WTC11 (cell line): Measurements from ENCODE around the gene MTFP1. TPM values are rescaled to one million over a fixed set of nuclear protein-coding genes. Genes with fewer than 3 reads are reported as not detected.

Source experiments
- ATAC-seq: fragments of 200-7000 bp; cut with Tn5 transposase; 2 replicates; pipeline ENCODE4 v1.10.0; 2021; ENCODE audit warnings: mild to moderate bottlenecking, moderate library complexity
- CTCF ChIA-PET: fragments of 300-600 bp; sonication (Branson Sonifier 250); formaldehyde crosslinking; loops from one replicate; lab custom pipeline; 2021; ENCODE audit warnings: antibody characterized with exemption; lab: Charles Lee
- POLR2A ChIA-PET: fragments of 350-600 bp; sonication (Branson Sonifier 250); formaldehyde crosslinking; loops from one replicate; lab custom pipeline; 2021; ENCODE audit warnings: antibody characterized with exemption; lab: Charles Lee
- DNase-seq: peaks from one replicate; pipeline ENCODE4 v3.0.0; 2021; ENCODE audit warnings: low spot score
- H3K27ac Mint-ChIP-seq: 2 replicates; pipeline ENCODE4 v1.8.0; 2021; ENCODE audit warnings: mixed read lengths
- H3K27me3 Mint-ChIP-seq: 2 replicates; pipeline ENCODE4 v1.8.0; 2021; ENCODE audit warnings: low read depth, mild to moderate bottlenecking, moderate library complexity, mixed read lengths
- H3K36me3 Mint-ChIP-seq: 2 replicates; pipeline ENCODE4 v1.8.0; 2021; ENCODE audit warnings: mixed read lengths
- H3K4me1 Mint-ChIP-seq: 2 replicates; pipeline ENCODE4 v1.8.0; 2022; ENCODE audit warnings: mixed read lengths
- H3K4me3 Mint-ChIP-seq: 2 replicates; pipeline ENCODE4 v1.8.0; 2021; ENCODE audit warnings: mild to moderate bottlenecking, moderate library complexity, mixed read lengths
- H3K9me3 Mint-ChIP-seq: 2 replicates; pipeline ENCODE4 v1.8.0; 2021; ENCODE audit warnings: mixed read lengths
- CBFB ChIP-seq: sonication (generic); formaldehyde crosslinking; IDR thresholded peaks from 2 replicates; pipeline ENCODE4 v1.8.1; 2022; ENCODE audit warnings: mild to moderate bottlenecking, low read depth, missing genetic modification reagents
- ESRRA ChIP-seq: sonication (generic); formaldehyde crosslinking; IDR thresholded peaks from 2 replicates; pipeline ENCODE4 v1.8.1; 2022; ENCODE audit warnings: mild to moderate bottlenecking, missing genetic modification reagents, borderline replicate concordance
- FOXJ3 ChIP-seq: sonication (generic); formaldehyde crosslinking; IDR thresholded peaks from 2 replicates; pipeline ENCODE4 v1.9.0; 2021; ENCODE audit warnings: missing genetic modification reagents, mild to moderate bottlenecking, borderline replicate concordance
- GTF2I ChIP-seq: fragments of 250-450 bp; sonication (Bioruptor Pico); conservative IDR thresholded peaks from 2 replicates; pipeline ENCODE4 v1.4.0; 2021; ENCODE audit warnings: mild to moderate bottlenecking
- JUN ChIP-seq: sonication (generic); formaldehyde crosslinking; IDR thresholded peaks from 2 replicates; pipeline ENCODE4 v1.8.0; 2023; ENCODE audit warnings: mild to moderate bottlenecking, missing genetic modification reagents
- NFATC4 ChIP-seq: fragments of 250-450 bp; sonication (Bioruptor Pico); IDR thresholded peaks from 2 replicates; pipeline ENCODE4 v1.9.0; 2021; ENCODE audit warnings: mild to moderate bottlenecking
- OVOL2 ChIP-seq: fragments of 250-450 bp; sonication (Bioruptor Pico); IDR thresholded peaks from 2 replicates; pipeline ENCODE4 v1.9.0; 2021; ENCODE audit warnings: mild to moderate bottlenecking, borderline replicate concordance
- SOX15 ChIP-seq: fragments of 250-450 bp; sonication (Bioruptor Pico); IDR thresholded peaks from 2 replicates; pipeline ENCODE4 v1.9.0; 2021; ENCODE audit warnings: mild to moderate bottlenecking
- TEAD1 ChIP-seq: sonication (generic); formaldehyde crosslinking; IDR thresholded peaks from 2 replicates; pipeline ENCODE4 v1.8.0; 2022; ENCODE audit warnings: mild to moderate bottlenecking, missing genetic modification reagents
- ZNF121 ChIP-seq: sonication (generic); formaldehyde crosslinking; IDR thresholded peaks from 2 replicates; pipeline ENCODE4 v1.8.0; 2023; ENCODE audit warnings: missing genetic modification reagents
- ZNF416 ChIP-seq: fragments of 250-450 bp; sonication (Bioruptor Pico); IDR thresholded peaks from 2 replicates; pipeline ENCODE4 v1.9.0; 2021; ENCODE audit warnings: mild to moderate bottlenecking, inconsistent platforms
- total RNA-seq: library from RNA; stranded (reverse); gene quantifications from 3 replicates; pipeline ENCODE4 v1.2.3, GENCODE V29; 2021
- TF ChIP-seq, protein P1 (sequence below): fragments of 250-450 bp; sonication (Bioruptor Pico); IDR thresholded peaks from 2 replicates; pipeline ENCODE4 v1.9.0; 2021; ENCODE audit warnings: moderate library complexity, mild to moderate bottlenecking, inconsistent platforms, borderline replicate concordance
- TF ChIP-seq, protein P2 (sequence below): sonication (generic); formaldehyde crosslinking; IDR thresholded peaks from 2 replicates; pipeline ENCODE4 v1.8.0; 2023; ENCODE audit warnings: missing genetic modification reagents
- TF ChIP-seq, protein P3 (sequence below): fragments of 250-450 bp; sonication (Bioruptor Pico); conservative IDR thresholded peaks from 2 replicates; pipeline ENCODE4 v1.9.0; 2021; ENCODE audit warnings: mild to moderate bottlenecking
- TF ChIP-seq, protein P4 (sequence below): fragments of 200-600 bp; IDR thresholded peaks from 2 replicates; pipeline ENCODE4 v1.8.0; 2022; ENCODE audit warnings: antibody characterized with exemption
- TF ChIP-seq, protein P5 (sequence below): fragments of 250-450 bp; sonication (Bioruptor Pico); IDR thresholded peaks from 2 replicates; pipeline ENCODE4 v1.9.0; 2021; ENCODE audit warnings: mild to moderate bottlenecking
- TF ChIP-seq, protein P6 (sequence below): sonication (generic); formaldehyde crosslinking; IDR thresholded peaks from 2 replicates; pipeline ENCODE4 v1.8.0; 2023; ENCODE audit warnings: mild to moderate bottlenecking, missing genetic modification reagents
- TF ChIP-seq, protein P7 (sequence below): sonication (generic); formaldehyde crosslinking; IDR thresholded peaks from 2 replicates; pipeline ENCODE4 v1.8.0; 2022; ENCODE audit warnings: missing genetic modification reagents

MTFP1 gene
- total RNA-seq, 1 experiment from 2014 or later: 75.0 TPM

DNA sequence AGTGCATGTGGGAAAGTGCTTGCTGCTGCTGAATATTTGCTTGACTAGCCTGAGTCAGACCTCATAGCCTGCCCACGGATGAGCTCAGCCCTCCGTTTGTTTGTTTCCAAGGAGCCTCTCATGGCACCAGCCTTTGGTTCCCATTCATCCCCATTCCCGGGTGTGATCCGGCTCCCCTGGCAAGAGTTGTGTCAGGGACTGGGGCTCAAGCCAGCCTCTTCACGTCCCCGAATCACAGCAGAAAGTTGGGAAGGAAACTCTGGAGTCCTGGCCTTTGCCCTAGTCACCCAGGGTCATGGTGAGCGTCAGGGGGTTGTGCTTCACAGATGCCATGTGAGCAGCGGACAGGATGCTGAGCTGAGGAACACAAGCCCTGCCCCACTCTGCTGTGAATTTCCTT lies 32.4 kb downstream of the MTFP1 start (continued):
- TF ChIP-seq ESRRA (CRISPR knock-in tag) (no peak), JUN (CRISPR knock-in tag) (no peak), GTF2I (no peak), SOX15 (CRISPR knock-in tag) (no peak), NFATC4 (no peak)
- TF ChIP-seq, protein P1, sequence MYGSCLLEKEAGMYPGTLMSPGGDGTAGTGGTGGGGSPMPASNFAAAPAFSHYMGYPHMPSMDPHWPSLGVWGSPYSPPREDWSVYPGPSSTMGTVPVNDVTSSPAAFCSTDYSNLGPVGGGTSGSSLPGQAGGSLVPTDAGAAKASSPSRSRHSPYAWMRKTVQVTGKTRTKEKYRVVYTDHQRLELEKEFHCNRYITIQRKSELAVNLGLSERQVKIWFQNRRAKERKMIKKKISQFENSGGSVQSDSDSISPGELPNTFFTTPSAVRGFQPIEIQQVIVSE: no peak
- TF ChIP-seq, protein P2, sequence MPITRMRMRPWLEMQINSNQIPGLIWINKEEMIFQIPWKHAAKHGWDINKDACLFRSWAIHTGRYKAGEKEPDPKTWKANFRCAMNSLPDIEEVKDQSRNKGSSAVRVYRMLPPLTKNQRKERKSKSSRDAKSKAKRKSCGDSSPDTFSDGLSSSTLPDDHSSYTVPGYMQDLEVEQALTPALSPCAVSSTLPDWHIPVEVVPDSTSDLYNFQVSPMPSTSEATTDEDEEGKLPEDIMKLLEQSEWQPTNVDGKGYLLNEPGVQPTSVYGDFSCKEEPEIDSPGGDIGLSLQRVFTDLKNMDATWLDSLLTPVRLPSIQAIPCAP (CRISPR knock-in tag): no peak

DNA sequence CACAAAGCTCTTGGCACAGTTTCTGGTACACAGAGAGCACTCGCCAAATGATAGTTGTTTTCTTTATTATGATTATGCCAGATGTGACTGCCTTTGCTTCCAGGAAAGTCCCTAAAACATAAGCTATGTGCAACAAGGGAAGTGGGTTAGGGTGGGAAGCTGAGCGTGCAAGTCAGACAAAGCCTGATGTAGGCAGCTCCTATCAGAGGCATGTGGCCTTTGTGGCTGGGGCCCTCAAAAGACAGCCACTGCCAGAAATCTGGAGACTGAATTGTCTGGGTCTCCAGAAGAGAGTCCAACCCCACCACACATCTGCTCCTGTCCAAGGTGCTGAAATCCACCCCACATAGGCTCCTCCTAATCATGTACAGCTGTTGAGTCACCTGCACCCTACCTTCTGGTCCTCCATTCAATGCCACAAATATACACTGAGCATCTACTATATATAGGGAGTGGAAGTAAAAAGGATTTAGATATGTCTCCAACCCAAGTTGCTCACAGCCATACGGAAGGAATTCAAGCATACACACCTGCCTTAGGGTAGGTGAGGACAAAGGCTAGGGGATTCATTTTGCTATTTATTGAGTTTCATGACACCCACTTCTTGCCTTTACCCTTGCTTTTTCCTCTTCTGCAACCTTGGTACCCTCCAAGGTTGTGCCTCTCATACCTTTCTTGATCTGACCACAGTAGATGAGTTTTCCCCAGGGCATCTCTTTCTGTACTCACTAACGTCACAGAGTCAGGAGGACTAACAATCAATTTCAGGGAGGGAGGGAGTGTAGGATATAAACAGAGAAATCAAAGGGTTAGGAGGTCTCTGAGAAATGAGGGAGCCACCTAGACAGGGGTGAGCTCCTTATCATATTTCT lies 33.8 kb downstream of the MTFP1 start:
- ATAC-seq (no peak), DNase-seq (peak; percentile 50)
- ChIA-PET POLR2A (no interaction called here), CTCF (interaction anchor here (0.9 to 1.2 kb wide), 4 partner anchors 14 to 171 kb away, joined by 3 to 4 read pairs (median 3); no protein-coding TSS in a partner anchor)
- Mint-ChIP-seq H3K36me3 (no peaks in the 10 kb centered on the region), H3K27ac (no peak overlapping the region), H3K9me3 (no peaks in the 10 kb centered on the region), H3K4me3 (no peak overlapping the region), H3K4me1 (0 out of 2 replicates have a peak, but pooled peaks cover 3% of the 10 kb centered on the region), H3K27me3 (peaks cover 2% of the 10 kb centered on the region; the same call in 1 of the 2 replicates)
- no peak for TF ChIP-seq TEAD1 (CRISPR knock-in tag)
- TF ChIP-seq, protein P3, sequence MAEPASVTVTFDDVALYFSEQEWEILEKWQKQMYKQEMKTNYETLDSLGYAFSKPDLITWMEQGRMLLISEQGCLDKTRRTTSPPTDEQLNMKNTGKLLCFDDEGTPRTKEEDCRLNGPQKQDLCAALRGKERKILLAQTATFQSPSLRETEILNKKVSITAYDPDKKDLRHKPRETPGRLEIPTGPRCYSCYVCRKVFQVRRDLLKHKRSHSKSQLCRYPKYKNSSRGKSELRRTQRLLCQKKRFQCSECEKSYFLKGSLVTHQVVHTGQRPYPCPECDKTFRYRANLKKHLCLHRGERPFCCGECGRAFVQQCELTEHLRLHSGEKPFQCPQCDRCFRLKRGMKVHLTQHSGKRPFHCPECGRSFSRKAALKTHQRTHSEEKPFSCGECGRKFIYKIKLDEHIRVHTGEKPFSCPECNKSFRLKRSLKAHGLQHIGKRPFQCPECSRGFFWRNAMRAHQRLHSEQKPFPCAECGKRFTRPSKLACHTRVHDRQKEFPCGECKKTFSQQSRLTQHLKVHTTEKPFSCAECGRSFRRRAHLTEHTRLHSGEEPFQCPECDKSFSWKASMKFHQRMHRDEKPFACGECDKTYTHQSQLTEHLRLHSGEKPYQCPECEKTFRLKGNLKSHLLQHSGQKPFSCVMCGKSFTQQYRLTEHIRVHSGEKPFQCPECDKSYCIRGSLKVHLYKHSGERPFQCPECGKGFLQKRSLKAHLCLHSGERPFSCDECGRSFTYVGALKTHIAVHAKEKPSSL (CRISPR knock-in tag): no peak
- no peak for TF ChIP-seq FOXJ3 (CRISPR knock-in tag)
- no peak for TF ChIP-seq ZNF416
- TF ChIP-seq, protein P1: no peak
- no peak for TF ChIP-seq OVOL2 (CRISPR knock-in tag)
- no peak for TF ChIP-seq ZNF121
- TF ChIP-seq, protein P4, sequence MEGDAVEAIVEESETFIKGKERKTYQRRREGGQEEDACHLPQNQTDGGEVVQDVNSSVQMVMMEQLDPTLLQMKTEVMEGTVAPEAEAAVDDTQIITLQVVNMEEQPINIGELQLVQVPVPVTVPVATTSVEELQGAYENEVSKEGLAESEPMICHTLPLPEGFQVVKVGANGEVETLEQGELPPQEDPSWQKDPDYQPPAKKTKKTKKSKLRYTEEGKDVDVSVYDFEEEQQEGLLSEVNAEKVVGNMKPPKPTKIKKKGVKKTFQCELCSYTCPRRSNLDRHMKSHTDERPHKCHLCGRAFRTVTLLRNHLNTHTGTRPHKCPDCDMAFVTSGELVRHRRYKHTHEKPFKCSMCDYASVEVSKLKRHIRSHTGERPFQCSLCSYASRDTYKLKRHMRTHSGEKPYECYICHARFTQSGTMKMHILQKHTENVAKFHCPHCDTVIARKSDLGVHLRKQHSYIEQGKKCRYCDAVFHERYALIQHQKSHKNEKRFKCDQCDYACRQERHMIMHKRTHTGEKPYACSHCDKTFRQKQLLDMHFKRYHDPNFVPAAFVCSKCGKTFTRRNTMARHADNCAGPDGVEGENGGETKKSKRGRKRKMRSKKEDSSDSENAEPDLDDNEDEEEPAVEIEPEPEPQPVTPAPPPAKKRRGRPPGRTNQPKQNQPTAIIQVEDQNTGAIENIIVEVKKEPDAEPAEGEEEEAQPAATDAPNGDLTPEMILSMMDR: no peak
- TF ChIP-seq, protein P5, sequence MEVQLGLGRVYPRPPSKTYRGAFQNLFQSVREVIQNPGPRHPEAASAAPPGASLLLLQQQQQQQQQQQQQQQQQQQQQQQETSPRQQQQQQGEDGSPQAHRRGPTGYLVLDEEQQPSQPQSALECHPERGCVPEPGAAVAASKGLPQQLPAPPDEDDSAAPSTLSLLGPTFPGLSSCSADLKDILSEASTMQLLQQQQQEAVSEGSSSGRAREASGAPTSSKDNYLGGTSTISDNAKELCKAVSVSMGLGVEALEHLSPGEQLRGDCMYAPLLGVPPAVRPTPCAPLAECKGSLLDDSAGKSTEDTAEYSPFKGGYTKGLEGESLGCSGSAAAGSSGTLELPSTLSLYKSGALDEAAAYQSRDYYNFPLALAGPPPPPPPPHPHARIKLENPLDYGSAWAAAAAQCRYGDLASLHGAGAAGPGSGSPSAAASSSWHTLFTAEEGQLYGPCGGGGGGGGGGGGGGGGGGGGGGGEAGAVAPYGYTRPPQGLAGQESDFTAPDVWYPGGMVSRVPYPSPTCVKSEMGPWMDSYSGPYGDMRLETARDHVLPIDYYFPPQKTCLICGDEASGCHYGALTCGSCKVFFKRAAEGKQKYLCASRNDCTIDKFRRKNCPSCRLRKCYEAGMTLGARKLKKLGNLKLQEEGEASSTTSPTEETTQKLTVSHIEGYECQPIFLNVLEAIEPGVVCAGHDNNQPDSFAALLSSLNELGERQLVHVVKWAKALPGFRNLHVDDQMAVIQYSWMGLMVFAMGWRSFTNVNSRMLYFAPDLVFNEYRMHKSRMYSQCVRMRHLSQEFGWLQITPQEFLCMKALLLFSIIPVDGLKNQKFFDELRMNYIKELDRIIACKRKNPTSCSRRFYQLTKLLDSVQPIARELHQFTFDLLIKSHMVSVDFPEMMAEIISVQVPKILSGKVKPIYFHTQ (CRISPR knock-in tag): no peak
- TF ChIP-seq, protein P6, sequence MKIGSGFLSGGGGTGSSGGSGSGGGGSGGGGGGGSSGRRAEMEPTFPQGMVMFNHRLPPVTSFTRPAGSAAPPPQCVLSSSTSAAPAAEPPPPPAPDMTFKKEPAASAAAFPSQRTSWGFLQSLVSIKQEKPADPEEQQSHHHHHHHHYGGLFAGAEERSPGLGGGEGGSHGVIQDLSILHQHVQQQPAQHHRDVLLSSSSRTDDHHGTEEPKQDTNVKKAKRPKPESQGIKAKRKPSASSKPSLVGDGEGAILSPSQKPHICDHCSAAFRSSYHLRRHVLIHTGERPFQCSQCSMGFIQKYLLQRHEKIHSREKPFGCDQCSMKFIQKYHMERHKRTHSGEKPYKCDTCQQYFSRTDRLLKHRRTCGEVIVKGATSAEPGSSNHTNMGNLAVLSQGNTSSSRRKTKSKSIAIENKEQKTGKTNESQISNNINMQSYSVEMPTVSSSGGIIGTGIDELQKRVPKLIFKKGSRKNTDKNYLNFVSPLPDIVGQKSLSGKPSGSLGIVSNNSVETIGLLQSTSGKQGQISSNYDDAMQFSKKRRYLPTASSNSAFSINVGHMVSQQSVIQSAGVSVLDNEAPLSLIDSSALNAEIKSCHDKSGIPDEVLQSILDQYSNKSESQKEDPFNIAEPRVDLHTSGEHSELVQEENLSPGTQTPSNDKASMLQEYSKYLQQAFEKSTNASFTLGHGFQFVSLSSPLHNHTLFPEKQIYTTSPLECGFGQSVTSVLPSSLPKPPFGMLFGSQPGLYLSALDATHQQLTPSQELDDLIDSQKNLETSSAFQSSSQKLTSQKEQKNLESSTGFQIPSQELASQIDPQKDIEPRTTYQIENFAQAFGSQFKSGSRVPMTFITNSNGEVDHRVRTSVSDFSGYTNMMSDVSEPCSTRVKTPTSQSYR (CRISPR knock-in tag): no peak
- no peak for TF ChIP-seq CBFB (CRISPR knock-in tag)
- TF ChIP-seq, protein P7, sequence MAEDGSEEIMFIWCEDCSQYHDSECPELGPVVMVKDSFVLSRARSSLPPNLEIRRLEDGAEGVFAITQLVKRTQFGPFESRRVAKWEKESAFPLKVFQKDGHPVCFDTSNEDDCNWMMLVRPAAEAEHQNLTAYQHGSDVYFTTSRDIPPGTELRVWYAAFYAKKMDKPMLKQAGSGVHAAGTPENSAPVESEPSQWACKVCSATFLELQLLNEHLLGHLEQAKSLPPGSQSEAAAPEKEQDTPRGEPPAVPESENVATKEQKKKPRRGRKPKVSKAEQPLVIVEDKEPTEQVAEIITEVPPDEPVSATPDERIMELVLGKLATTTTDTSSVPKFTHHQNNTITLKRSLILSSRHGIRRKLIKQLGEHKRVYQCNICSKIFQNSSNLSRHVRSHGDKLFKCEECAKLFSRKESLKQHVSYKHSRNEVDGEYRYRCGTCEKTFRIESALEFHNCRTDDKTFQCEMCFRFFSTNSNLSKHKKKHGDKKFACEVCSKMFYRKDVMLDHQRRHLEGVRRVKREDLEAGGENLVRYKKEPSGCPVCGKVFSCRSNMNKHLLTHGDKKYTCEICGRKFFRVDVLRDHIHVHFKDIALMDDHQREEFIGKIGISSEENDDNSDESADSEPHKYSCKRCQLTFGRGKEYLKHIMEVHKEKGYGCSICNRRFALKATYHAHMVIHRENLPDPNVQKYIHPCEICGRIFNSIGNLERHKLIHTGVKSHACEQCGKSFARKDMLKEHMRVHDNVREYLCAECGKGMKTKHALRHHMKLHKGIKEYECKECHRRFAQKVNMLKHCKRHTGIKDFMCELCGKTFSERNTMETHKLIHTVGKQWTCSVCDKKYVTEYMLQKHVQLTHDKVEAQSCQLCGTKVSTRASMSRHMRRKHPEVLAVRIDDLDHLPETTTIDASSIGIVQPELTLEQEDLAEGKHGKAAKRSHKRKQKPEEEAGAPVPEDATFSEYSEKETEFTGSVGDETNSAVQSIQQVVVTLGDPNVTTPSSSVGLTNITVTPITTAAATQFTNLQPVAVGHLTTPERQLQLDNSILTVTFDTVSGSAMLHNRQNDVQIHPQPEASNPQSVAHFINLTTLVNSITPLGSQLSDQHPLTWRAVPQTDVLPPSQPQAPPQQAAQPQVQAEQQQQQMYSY (CRISPR knock-in tag): no peak
